ENCODE measurements around the gene FAM117A.

The FAM117A gene

GRCh38 chr17:49763735-49764558 lies at the start of gene FAM117A:
Gene FAM117A (minus strand): TSS chr17:49764131. CDS start chr17:49764087, 44 bp downstream.
- peak; percentile 99 for DNase-seq (ENCODE audit: low spot score)

- DNase-seq (ENCODE audit: low spot score): no peak
Measured at GRCh38 chr17:49809056-49809455, 45.1 kb upstream of the FAM117A start.

- DNase-seq (ENCODE audit: low spot score): no peak
Measured at GRCh38 chr17:49798738-49799137, 34.8 kb upstream of the FAM117A start.

- DNase-seq (ENCODE audit: low spot score): peak; percentile 44
Measured at GRCh38 chr17:49798182-49798581, 34.3 kb upstream of the FAM117A start.

- no peak for DNase-seq (ENCODE audit: low spot score)
Measured at GRCh38 chr17:49795372-49795771, 31.4 kb upstream of the FAM117A start.

- DNase-seq (ENCODE audit: low spot score): no peak
Measured at GRCh38 chr17:49793309-49793708, 29.4 kb upstream of the FAM117A start.

- DNase-seq (ENCODE audit: low spot score): no peak
Measured at GRCh38 chr17:49789243-49789578, 25.3 kb upstream of the FAM117A start.

GRCh38 chr17:49788478-49789242 lies 24.7 kb upstream of the FAM117A start, which contains the start of gene KAT7:
Gene KAT7 (plus strand): TSS chr17:49788681. CDS start chr17:49788835, 154 bp downstream.
- DNase-seq (ENCODE audit: low spot score): peak; percentile 97

- DNase-seq (ENCODE audit: low spot score): no peak
Measured at GRCh38 chr17:49787884-49788477, 24.1 kb upstream of the FAM117A start.

- no peak for DNase-seq (ENCODE audit: low spot score)
Measured at GRCh38 chr17:49784636-49785035, 20.7 kb upstream of the FAM117A start.

- DNase-seq (ENCODE audit: low spot score): no peak
Measured at GRCh38 chr17:49783791-49784190, 19.9 kb upstream of the FAM117A start.

GRCh38 chr17:49783071-49783715 lies 19.3 kb upstream of the FAM117A start:
- no peak for DNase-seq (ENCODE audit: low spot score)

- peak; percentile 62 for DNase-seq (ENCODE audit: low spot score)
Measured at GRCh38 chr17:49779739-49780231, 15.9 kb upstream of the FAM117A start.

- no peak for DNase-seq (ENCODE audit: low spot score)
Measured at GRCh38 chr17:49779156-49779738, 15.3 kb upstream of the FAM117A start.

- DNase-seq (ENCODE audit: low spot score): no peak
Measured at GRCh38 chr17:49777563-49777962, 13.6 kb upstream of the FAM117A start.

GRCh38 chr17:49776551-49777300 lies 12.8 kb upstream of the FAM117A start:
- DNase-seq (ENCODE audit: low spot score): no peak

- peak; percentile 40 for DNase-seq (ENCODE audit: low spot score)
Measured at GRCh38 chr17:49775546-49776260, 11.8 kb upstream of the FAM117A start.

GRCh38 chr17:49766918-49767530 lies 3.1 kb upstream of the FAM117A start:
- DNase-seq (ENCODE audit: low spot score): no peak

- no peak for DNase-seq (ENCODE audit: low spot score)
Measured at GRCh38 chr17:49764559-49765180, 739 bp upstream of the FAM117A start.

Data from hepatic stellate cell (primary cell).